ENCODE data around the gene TRIM25.

- no peak for TF ChIP-seq CTCF (tag by site-specific recombination; IDR thresholded peaks at IDR 0.05)
- TF ChIP-seq MYNN (tag by site-specific recombination; IDR thresholded peaks at IDR 0.05; ENCODE audit: borderline replicate concordance), result no peak
- no peak for TF ChIP-seq ZNF529 (tag by site-specific recombination; IDR thresholded peaks at IDR 0.05; ENCODE audit: insufficient replicate concordance)
- TF ChIP-seq ZNF311 (tag by site-specific recombination; IDR thresholded peaks at IDR 0.05; ENCODE audit: borderline replicate concordance), result no peak
- no peak for TF ChIP-seq ZBTB17 (tag by site-specific recombination; IDR thresholded peaks at IDR 0.05)
- no peak for TF ChIP-seq ZNF19 (tag by site-specific recombination; IDR thresholded peaks at IDR 0.05; ENCODE audit: low read depth)
- TF ChIP-seq ZNF350 (tag by site-specific recombination; IDR thresholded peaks at IDR 0.05), result no peak
- no peak for TF ChIP-seq KLF10 (tag by site-specific recombination; IDR thresholded peaks at IDR 0.05)
- no peak for TF ChIP-seq ZNF677 (tag by site-specific recombination; IDR thresholded peaks at IDR 0.05)
- TF ChIP-seq MZF1 (tag by site-specific recombination; IDR thresholded peaks at IDR 0.05; ENCODE audit: borderline replicate concordance), result no peak
These were observed 67.9 kb downstream of the TRIM25 start for GRCh38 chr17:56845934-56846333.
